Endothelial cell of umbilical vein (primary cell): Measurements from ENCODE around the gene SLC25A44.

Experiments used
- EZH2 ChIP-seq: IDR thresholded peaks from 2 replicates; pipeline ENCODE4 v1.6.1; 2012; ENCODE audit warnings: borderline replicate concordance, low read depth, mild to moderate bottlenecking, moderate library complexity, low read length, inconsistent platforms; ENCODE audit not compliant: severe bottlenecking
- GATA2 ChIP-seq: IDR thresholded peaks from 2 replicates; pipeline ENCODE4 v1.7.0; 2011; ENCODE audit warnings: low read depth, mild to moderate bottlenecking, moderate library complexity, mixed read lengths, low read length; ENCODE audit not compliant: insufficient read length, insufficient read depth
- MYC ChIP-seq: IDR thresholded peaks from one replicate; pipeline ENCODE4 v1.6.1; 2011; ENCODE audit warnings: mild to moderate bottlenecking, low read depth, low read length
- POLR2A ChIP-seq: IDR thresholded peaks from 2 replicates; pipeline ENCODE4 v1.6.1; 2012; ENCODE audit warnings: low read depth, mild to moderate bottlenecking, control low read depth, low read length
- POLR2AphosphoS5 ChIP-seq: IDR thresholded peaks from 2 replicates; pipeline ENCODE4 v1.6.1; 2012; ENCODE audit warnings: low read depth, mild to moderate bottlenecking, control low read depth, low read length, moderate library complexity; ENCODE audit not compliant: insufficient read depth
- TF ChIP-seq, protein P1 (sequence below), 2 donors: IDR thresholded peaks; 1 replicate in 1 of 2; 2 replicates in 1 of 2; pipeline ENCODE4 v1.5.1; 2011; ENCODE audit warnings: low read length in 2 of 2, mild to moderate bottlenecking in 2 of 2, moderate library complexity in 2 of 2, control low read depth in 1 of 2, inconsistent platforms in 1 of 2, low read depth in 1 of 2; ENCODE audit not compliant: insufficient read depth in 1 of 2; ENCODE audit errors: extremely low read depth in 1 of 2
- TF ChIP-seq, protein P2 (sequence below): IDR thresholded peaks from 2 replicates; pipeline ENCODE4 v1.6.1; 2011; ENCODE audit not compliant: insufficient read depth, insufficient read length

DNA sequence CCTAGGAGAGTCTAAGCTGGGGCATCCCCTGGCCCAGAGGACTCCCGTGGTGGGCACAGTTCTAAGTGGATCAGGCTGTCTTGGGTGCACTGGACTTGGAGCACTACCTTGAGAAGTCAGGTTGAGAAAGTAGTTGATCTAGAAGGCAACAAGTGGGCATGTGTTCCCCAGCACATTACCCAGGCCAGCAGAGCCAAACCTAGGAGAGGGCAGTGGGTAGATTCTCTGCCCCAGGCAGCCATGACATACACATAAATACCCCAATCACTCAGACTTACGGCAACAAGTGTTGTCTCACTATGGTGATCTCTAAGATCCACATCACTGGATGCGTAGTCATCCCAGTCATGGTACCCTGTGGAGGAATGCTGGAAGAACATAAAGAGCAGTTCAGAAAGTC, 17.3 kb downstream of the SLC25A44 start:
- TF ChIP-seq EZH2, result no peak
- TF ChIP-seq POLR2A, result no peak
- TF ChIP-seq, protein P1, sequence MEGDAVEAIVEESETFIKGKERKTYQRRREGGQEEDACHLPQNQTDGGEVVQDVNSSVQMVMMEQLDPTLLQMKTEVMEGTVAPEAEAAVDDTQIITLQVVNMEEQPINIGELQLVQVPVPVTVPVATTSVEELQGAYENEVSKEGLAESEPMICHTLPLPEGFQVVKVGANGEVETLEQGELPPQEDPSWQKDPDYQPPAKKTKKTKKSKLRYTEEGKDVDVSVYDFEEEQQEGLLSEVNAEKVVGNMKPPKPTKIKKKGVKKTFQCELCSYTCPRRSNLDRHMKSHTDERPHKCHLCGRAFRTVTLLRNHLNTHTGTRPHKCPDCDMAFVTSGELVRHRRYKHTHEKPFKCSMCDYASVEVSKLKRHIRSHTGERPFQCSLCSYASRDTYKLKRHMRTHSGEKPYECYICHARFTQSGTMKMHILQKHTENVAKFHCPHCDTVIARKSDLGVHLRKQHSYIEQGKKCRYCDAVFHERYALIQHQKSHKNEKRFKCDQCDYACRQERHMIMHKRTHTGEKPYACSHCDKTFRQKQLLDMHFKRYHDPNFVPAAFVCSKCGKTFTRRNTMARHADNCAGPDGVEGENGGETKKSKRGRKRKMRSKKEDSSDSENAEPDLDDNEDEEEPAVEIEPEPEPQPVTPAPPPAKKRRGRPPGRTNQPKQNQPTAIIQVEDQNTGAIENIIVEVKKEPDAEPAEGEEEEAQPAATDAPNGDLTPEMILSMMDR (IDR thresholded peaks at IDR 0.05; ENCODE audit: extremely low read depth in 1 of 2, insufficient read depth in 1 of 2, low read depth in 1 of 2, low read length in 2 of 2), result no peak
- TF ChIP-seq GATA2, result no peak
- TF ChIP-seq, protein P2, sequence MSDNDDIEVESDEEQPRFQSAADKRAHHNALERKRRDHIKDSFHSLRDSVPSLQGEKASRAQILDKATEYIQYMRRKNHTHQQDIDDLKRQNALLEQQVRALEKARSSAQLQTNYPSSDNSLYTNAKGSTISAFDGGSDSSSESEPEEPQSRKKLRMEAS, result no peak
- no peak for TF ChIP-seq POLR2AphosphoS5
- no peak for TF ChIP-seq MYC
